GM12892 (cell line): ENCODE results near the gene DLGAP1.

Experiments used
- POLR2A ChIP-seq: IDR thresholded peaks from 2 replicates; pipeline ENCODE4 v1.6.1; 2011; ENCODE audit warnings: low read depth, low read length, control low read depth
- POLR2AphosphoS5 ChIP-seq: IDR thresholded peaks from 2 replicates; pipeline ENCODE4 v1.6.1; 2011; ENCODE audit warnings: low read depth, low read length, control low read depth

DNA sequence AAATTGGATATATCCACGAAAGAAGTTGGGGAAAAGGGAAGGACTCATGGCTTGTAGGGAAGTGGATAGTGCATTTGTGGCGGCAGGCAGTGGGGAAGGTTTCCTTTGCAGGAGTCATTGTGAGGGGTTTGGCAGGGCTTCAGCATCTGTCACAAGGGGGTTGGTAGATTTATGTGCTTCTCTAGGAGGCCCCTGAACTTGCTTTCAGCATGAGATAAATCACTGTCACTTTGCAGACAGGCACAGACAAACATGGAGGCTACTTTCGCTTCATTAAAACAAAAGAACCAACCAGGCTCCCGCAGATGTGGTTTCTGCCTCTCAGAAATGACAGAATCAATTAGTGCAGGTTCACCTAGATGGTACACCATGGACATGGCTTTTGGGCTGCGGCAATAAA is 664.4 kb downstream of the DLGAP1 start:
- TF ChIP-seq POLR2A (no peak), POLR2AphosphoS5 (no peak)
